Measurements from ENCODE around the gene SPATA17.
"Not testable (repeated sequence)": the region's sequence is repeated elsewhere in the genome, so short reads cannot be mapped to it uniquely, and the experiment has no call there.

The SPATA17 gene

GRCh38 chr1:217630711-217631591, at the start of gene SPATA17, which contains the start of gene GPATCH2:
SPATA17 (plus strand) TSS chr1:217631344; CDS start chr1:217631379, 35 bp downstream.
GPATCH2 (minus strand) TSS chr1:217631090; CDS start chr1:217630971, 119 bp downstream.
- DNase-seq: peak; percentile 85 to 87

- DNase-seq: not testable (repeated sequence)
These were observed 46.8 kb upstream of the SPATA17 start for GRCh38 chr1:217584286-217584811.

GRCh38 chr1:217585577-217585976, 45.6 kb upstream of the SPATA17 start:
- no peak for DNase-seq

- no peak for DNase-seq
These were observed 44.6 kb upstream of the SPATA17 start for GRCh38 chr1:217586586-217586985.

- DNase-seq: no peak
These were observed 40.5 kb upstream of the SPATA17 start for GRCh38 chr1:217590598-217590997.

GRCh38 chr1:217599154-217599553, 32.0 kb upstream of the SPATA17 start:
- no peak for DNase-seq

- DNase-seq: no peak
These were observed 28.8 kb upstream of the SPATA17 start for GRCh38 chr1:217602380-217602779.

GRCh38 chr1:217605390-217605789, 25.8 kb upstream of the SPATA17 start:
- DNase-seq: no peak

- DNase-seq: no peak
These were observed 16.9 kb upstream of the SPATA17 start for GRCh38 chr1:217614200-217614712.

GRCh38 chr1:217617126-217617525, 14.0 kb upstream of the SPATA17 start:
- DNase-seq: no peak

- DNase-seq: no peak
These were observed 10.3 kb upstream of the SPATA17 start for GRCh38 chr1:217620814-217621213.

- DNase-seq: no peak
These were observed 9.1 kb upstream of the SPATA17 start for GRCh38 chr1:217622042-217622441.

- no peak for DNase-seq
These were observed 4.8 kb upstream of the SPATA17 start for GRCh38 chr1:217626321-217626720.

- no peak for DNase-seq
These were observed 3.7 kb upstream of the SPATA17 start for GRCh38 chr1:217627431-217627830.

- DNase-seq: no peak
These were observed 11.3 kb downstream of the SPATA17 start for GRCh38 chr1:217642455-217642854.

- DNase-seq: no peak
These were observed 16.6 kb downstream of the SPATA17 start for GRCh38 chr1:217647791-217648190.

GRCh38 chr1:217650674-217651073, 19.5 kb downstream of the SPATA17 start:
- DNase-seq: no peak

- DNase-seq: no peak
These were observed 29.4 kb downstream of the SPATA17 start for GRCh38 chr1:217660353-217661062.

- no peak for DNase-seq
These were observed 30.3 kb downstream of the SPATA17 start for GRCh38 chr1:217661407-217661806.

- DNase-seq: no peak
These were observed 37.3 kb downstream of the SPATA17 start for GRCh38 chr1:217668351-217668940.

GRCh38 chr1:217673387-217673786, 42.2 kb downstream of the SPATA17 start:
- no peak for DNase-seq

GRCh38 chr1:217674028-217674729, 43.0 kb downstream of the SPATA17 start:
- DNase-seq: no peak
